Measurements from ENCODE around the gene CUX1.
"Not testable (repeated sequence)": the region's sequence is repeated elsewhere in the genome, so short reads cannot be mapped to it uniquely, and the experiment has no call there.

CUX1 gene

DNA sequence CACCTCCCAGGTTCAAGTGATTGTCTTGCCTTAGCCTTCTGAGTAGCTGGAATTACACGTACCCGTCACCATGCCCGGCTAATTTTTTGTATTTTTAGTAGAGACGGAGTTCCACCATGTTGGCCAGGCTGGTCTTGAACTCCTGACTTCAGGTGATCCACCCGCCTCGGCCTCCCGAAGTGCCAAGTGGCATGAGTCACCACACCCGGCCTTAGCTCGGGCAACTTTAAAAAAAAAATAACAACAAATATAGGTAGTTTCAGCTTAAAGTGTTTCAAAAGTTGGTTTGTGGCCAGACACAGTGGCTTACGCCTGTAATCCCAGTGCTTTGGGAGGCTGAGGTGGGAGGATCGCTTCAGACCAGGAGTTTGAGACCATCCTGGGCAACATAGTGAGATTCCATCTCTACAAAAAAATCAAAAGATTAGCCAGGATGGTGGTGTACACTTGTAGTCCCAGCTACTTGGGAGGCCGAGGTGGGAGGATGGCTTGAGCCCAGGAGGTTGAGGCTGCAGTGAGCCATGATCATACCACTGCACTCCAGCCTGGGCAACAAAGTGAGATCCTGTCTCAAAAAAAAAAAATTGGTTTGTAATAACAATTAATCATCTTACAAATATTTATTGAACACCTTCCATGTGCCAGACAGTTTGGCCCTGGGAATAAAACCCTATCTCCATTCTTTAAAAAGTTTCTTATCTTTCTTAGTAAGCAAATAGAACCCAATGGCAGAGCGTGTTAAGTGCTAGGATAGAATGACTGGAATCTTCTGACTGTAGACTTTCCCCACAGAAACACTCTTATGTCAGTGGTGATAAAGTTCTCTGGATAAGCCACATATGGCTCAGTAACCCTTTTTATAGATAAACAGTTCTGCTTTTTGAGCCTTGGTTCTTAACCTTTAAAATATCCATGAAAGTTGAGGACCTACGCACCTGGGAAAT, 104.4 kb downstream of the CUX1 start:
- not testable (repeated sequence) for DNase-seq

DNA sequence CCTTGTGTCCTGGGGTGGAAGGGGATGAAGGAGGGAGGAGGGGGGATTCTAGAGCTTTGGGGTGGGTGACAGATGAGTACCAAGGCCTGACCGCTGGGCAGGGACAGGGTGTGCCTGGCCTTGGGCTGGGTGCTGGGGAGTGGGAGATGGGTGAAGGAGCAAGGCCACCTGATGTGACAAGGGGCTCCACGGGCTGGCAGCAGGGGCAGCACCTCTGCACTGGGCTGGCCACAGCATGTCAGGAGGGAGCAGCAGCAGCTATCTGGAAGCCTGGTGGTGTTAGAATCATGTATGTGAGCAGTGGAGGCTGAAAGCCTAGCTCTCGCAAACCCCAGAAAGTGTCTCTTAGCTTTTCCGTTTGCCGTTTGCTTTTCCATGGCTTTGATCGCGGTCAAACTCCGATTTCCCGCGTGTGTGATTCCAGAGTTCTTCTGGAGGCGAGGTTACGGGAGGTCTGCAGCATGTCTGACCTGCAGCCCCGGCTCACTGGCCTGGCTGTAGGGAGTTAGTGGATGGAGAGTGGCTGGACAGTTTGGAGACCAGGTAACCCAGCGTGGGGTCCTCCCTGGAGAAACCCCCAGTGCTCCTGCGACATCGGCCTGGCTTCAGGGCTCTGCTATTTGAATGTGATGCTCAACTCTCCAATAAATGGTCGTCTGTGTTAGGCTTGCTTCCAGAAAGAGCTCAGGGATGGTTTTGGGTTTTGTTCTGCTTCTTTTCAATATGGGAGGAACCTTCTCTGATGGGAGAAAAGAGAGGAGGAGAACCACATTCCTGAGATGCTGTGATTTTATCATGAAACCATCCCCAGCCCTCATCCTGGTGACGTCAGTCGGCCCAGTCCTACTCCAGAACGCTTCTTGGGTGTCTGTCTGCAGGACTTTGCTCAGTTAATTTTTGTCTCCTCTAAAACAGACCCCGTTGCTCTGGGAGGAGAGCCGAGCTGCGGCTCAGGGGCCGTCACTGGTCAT, 105.5 kb downstream of the CUX1 start:
- DNase-seq, result no peak

DNA sequence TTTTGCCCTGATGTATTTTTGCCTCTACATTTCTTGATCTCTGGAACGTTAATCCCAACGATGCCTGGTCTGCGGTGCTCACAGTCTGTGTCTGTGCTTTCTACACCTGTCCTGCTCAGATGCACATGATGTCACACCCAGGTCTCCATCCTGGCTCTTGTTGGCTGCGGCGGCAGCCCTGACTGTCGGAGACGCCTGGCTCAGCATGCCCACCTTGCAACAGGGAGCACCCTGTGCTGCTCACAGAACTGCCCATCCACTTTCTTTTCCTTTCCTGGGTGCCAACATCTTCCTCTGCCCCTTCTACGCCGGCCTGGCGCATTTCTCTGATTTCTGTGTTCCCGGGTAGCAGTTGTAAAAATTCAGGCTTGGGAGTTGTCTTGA, 106.2 kb downstream of the CUX1 start:
- no peak for DNase-seq

DNA sequence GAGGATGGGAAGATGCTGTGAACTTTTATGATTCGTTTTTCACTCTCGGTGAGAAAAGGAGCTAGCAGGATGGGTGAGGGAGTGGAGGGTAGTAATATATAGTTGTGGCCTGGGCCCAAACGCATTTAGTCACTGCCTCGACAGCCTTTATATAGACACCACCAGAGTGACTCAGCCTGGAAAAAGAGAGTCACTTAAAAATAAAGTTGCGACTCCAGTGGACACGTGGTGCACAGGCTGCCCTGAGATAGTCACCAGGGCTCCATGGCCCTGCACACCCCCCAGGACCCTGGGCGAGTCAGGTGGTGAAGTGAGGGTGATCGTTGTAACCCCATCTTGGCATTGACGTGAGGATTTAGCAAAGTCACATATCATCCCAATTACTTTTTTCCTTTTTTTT, 106.7 kb downstream of the CUX1 start:
- DNase-seq, result no peak

DNA sequence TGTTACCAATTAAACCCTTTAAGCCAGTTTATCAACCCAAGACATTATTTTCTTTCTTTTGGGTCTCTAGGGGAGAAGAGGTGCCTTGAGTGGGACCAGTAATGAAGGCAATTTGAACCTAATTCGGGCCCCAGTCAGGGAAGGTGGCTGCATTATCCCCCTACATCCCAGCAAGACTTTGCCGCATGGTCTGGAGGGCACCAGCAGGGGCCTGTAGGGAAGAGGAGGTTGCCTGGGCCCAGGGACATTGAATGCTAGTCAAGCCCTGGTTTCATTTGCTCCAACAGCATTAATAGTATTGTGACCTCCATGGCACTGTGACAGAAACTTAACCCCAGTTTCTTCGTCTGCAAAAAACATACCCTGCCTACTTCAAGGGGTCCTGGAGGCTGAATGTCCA, 108.8 kb downstream of the CUX1 start:
- no peak for DNase-seq

DNA sequence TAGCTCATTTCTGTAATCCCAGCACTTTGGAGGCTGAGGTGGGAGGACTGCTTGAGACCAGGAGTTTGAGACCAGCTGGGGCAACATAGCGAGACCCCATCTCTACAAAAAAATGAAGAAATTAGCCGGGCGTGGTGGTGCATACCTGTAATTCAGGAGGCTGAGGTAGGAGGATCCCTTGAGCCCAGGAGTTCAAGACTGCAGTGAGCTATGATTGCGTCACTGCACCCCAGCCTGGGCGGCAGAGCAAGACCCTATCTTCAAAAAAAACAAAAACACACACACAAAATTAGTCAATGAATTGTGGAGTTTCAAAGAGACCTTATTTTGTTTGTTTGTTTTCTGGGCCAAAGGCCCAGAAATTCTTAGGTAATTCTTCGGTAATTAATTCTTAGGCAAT, 110.0 kb downstream of the CUX1 start:
- no peak for DNase-seq

DNA sequence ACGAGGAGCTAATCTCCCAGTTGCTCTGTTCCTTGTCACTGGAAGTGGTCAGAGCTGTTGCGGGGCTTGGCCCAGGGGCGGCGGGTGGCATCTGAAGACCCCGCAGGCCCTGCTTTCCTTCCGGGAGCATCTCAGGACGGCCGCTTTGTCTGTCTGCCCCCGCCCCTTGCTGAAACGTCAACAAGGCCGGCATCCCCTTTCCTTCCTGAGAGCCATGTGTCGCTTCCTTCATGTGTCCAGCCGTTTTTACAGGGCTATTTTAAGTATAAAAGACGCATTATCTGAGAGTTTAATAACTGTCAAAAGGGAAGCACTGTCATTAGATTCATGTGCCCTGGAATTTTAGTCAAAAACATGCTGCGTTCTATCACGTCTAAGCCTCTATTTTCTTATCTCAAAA, 110.4 kb downstream of the CUX1 start:
- DNase-seq, result no peak

DNA sequence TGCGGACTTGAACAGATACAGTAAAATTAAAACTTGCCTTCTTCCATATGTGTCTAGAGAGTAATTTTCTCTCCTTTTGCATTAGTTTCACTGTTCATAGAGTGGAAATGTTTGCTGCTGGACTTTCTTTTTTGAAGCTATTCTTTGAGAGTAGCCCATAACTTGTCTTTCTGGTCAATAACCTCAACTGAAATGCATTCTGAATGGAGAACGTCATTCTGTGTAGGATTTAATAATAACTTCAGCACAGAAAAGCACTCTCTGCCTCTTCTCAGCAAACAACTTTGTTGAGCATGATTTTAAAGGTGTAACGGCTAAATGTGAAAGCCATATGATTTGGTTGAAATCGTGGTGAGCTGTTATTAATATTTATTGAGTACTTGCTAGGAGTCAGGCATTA, 111.8 kb downstream of the CUX1 start:
- DNase-seq, result no peak

DNA sequence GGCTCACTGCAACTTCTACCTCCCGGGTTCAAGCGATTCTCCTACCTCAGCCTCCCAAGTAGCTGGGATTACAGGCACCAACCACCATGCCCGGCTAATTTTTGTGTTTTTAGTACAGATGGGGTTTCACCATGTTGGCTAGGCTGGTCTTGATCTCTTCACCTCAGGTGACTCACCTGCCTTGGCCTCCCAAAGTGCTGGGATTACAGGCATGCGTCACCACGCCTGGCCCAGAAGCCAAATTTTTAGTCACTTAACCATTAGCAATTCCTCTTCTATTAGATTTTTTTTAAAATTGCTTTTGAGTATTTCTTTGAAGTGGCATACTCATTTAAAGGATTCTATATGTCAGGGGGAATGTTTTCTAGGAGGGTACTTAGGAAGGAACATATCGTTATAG, 112.5 kb downstream of the CUX1 start:
- DNase-seq, result not testable (repeated sequence)

DNA sequence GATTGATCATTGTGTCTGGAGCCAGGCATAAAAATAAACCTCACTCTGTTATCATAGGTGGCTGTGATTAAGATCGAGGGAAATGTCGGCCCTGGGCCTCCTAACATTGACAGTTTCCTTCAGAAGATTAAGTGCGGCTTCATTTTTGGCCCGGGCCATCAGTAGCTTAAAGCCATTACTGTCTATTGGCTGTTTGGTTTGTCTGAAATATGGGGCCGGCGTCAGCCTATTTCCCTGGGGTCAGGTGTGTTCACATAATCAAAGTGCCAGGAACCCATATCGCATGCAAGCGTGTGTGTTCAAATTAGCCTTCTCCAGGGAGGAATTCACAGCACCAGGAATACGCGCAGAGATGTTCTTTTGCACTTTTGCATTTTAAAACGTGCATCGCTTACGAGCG, 114.7 kb downstream of the CUX1 start:
- DNase-seq, result no peak

DNA sequence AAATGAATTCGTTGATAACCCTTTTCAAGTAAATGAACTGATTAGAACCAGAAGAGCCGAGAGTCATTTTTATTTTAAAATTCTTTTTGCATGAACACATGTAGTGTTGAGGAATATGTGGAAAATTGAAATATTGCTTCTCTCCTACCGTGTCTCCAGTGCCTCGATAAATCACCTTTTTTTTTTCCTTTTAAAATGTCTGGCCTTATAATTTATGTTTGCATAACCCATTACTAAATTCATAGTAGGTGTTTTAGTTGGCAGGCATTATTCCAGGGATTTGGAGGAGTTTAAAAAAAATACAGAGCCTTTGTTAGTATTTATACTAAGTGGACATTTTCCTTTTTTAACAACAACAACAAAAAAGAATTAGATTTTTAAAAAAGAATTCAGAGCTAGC, 115.6 kb downstream of the CUX1 start:
- DNase-seq, result no peak

DNA sequence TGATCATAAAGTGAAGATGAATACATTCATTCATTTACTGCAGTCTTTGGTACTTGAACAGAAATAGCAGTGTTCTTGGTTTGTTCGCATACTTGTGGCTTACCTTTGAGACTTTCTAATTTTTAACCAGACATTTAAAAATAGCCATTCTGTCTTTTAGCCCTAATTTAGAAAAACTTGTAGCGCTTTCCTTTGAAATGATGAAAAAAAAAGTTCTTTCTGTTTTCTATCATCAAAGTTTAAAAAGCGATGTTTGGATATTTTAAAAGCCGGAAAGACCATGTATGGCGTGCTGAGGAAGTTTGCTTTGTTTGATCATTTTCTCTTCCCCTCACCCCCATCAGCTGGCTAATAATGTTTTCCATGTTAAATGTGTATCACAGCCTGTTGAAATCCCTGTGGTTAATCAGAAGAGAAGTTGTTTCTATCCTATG, 116.3 kb downstream of the CUX1 start:
- no peak for DNase-seq

DNA sequence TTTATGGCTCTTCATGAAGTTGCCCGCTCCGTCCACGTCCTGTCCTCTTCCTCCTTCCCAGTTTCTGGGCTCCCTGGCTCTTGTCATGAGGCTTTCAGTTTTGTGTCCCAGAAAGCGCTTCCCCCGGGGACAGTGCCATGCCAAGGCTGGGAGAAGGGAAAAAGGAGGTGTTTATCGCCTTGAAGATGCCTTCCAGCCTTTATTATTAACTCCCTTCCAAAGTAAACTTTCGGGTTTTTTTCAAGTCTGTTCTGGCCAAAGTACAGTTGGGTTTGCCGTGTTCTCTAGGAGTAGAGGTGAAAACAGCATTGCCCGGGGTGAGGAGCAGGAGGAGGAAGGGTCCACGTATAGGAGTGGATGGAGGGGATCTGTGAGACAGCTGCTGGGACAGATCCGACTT, 117.2 kb downstream of the CUX1 start:
- no peak for DNase-seq

DNA sequence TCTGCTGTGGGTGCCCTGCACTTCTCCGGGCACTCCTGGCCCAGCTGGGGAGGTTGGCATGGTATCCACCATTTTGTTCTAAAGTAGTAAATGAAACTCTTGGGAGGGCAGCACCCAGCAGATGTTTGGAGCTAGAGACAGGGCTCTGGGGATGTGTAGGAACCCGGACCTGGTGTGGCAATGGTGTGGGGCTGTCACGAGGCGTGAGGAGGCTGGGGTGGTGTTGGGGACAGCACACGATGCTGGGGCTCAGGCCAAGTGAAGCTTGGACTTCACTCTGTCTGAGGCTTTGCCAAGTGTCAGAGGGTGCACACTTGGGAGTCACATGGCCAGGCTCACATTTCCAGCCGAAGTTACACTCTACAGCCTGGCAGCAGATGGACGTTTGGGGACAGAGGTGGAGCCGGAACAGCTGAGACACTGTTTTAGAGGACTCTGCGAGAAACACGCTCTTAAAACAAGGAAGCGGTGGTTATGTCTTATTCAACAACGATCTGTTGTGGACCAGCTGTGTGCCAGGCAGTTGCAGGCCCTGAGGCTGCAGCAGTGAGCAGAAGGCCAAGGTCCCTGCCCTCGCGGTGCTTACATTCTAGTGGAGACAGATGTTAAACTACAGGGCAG, 118.2 kb downstream of the CUX1 start:
- no peak for DNase-seq

DNA sequence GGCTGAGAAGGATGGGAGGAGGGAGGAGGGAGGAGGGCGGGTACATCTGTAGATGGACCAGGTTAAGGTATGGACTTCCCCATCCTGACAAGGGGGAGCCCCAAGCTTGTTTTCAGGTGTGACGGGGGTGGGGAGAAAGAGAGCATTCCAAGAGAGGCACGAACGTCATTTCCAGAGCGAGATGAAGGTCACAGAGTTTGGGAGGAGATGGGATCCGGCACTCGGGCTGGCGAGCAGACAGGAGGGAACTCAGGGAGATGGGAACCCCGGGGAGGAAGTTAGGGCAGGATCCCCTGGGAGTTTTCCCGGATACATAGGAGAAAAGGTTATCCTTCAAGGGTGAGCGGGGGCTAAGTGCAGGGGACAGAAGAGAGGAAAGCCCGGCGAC, 118.8 kb downstream of the CUX1 start:
- DNase-seq, result no peak

DNA sequence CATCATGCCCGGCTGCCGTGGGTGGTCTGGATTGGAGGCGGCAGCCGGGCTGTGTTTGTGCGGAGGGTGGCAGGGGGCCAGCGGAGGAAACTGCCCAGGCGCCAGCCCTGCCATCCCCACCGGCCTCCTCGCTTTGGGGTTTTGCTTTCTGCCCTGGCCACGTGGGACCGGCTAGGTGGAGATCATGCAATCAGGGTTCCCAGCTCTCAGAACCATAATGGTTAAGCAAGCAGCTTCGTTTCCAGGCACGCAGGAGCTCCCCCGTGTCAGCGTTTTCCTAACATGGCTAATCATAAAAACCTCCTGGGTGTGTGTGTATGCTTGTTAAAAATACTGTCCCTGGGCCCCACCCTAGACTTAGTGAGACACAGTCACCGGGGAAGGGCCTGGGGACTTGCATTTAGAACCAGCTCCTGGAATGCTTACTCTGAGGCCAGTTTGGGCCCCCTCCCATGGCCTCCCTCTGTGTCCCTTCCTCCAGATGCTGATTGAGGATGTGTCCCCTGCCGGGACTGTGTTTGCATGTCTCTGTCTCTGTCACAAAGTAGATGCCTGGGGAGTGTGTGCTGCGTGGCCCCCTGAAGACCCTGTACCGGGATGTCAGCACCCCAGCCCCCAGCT, 119.3 kb downstream of the CUX1 start:
- DNase-seq, result no peak

DNA sequence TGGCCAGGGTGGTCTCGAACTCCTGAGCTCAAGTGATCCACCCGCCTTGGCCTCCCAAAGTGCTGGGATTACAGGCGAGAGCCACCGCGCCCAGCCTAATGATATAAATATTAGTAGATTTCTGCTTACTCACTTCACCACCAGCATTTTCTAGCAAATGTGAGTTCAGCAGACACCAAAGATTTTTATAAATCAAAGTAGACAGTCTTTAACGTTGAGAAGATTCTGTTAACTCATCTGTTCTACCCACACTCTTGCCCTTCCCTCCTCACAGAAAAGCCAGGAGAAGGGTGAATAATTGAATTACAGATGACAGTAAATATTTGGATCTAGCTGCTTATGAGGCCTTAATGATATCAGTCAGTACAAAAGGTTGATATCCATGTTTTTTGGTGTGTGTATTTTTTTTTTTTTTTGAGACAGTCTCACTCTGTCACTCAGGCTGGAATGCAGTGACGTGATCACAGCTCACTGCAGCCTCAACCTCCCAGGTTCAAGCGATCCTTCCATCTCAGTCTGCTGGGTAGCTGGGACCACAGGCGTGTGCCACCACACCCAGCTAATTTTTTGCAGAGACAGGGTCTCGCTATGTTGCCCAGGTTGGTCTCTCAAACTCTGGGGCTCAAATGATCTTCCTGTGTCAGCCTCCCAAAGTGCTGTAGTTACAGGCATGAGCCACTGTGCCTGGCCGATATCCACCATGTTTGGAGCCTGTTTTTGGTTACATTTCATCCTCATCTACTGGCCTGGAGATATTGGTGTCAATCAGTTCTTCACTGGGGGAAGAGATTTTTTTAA, 120.5 kb downstream of the CUX1 start:
- DNase-seq, result no peak

DNA sequence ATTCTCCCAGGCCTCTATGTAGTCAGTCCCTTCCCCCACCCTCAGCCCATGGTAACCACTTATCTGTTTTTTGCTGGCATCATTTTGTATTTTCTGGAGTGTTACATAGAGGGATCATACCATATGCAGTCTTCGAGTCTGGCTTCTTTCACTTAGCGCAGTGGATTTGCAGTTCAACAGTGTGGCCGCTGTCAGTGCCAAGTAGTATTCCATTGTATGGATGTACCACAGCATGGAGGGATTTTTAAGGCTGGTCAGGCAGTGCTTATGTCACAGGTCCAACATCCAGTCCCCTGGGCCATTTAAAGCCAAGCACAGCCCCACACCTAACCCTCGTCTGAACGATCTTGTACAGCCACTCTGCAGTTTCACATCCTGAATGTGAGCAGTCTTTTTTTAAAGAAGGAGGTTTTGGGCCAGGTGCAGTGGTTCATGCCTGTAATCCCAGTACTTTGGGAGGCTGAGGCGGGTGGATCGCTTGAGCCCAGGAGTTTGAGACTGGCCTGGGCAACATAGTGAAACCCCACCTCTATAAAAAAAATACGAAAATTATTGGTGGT, 121.8 kb downstream of the CUX1 start:
- DNase-seq, result no peak

DNA sequence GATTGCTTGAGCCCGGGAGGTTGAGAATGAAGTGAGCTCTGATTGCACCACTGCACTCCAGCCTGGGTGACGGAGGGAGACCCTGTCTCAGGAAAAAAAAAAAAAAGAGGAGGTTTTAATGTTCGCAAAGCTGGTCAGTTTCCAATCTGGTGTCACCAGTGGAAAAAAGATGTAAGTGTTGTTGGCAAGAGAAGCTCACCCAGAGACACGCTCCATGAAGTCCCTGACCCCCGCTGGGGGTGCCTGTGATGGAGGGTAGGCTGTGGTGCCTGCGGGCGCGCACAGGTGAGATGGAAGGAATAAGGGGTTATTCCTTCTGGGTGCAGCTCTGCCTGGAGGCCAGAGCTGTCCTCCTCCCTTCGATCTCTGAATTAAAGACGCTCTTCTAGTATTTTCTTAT, 122.7 kb downstream of the CUX1 start:
- no peak for DNase-seq

DNA sequence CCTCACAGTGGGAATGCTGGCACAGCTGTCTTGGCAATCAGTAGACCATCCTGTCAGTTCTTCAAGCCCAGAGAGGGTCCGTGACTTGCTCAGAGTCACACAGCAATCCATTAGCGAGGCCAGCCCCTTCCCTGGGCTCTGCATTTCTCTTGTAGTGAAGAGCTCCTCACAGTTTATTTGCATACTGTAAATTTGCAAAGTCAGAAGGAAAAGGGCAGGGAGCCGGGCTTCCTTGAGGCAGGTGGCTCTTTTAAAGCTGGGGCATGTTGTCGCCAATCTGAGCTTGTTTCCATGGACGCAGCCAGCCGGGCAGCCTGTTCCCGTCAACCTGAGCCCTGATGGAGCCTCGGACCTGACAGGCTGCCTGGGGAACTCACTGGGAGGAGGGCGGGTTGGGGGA, 123.4 kb downstream of the CUX1 start:
- DNase-seq, result no peak

Data from T-helper 9 cell (primary cell).